H9 (cell line): Measurements from ENCODE around the gene RASSF3. TPM values are rescaled to one million over a fixed set of nuclear protein-coding genes. Genes with fewer than 3 reads are reported as not detected.

Source experiments
- DNase-seq: peaks from one replicate; pipeline ENCODE4 v3.0.0-alpha.2; 2017
- H2AFZ ChIP-seq: one replicate; pipeline ENCODE4 v1.6.1; 2013; ENCODE audit warnings: mild to moderate bottlenecking, low read length, control low read depth, moderate library complexity
- H2AK5ac ChIP-seq: 2 replicates; pipeline ENCODE4 v1.6.1; 2013; ENCODE audit warnings: low read length, control low read depth, mixed read lengths; ENCODE audit not compliant: insufficient read length
- H2BK120ac ChIP-seq: one replicate; pipeline ENCODE4 v1.6.1; 2013; ENCODE audit warnings: low read depth, mild to moderate bottlenecking, low read length, control low read depth, inconsistent platforms; ENCODE audit not compliant: poor library complexity, severe bottlenecking
- H2BK12ac ChIP-seq: 2 replicates; pipeline ENCODE4 v1.6.1; 2013; ENCODE audit warnings: low read length, control low read depth, mixed read lengths, low read depth; ENCODE audit not compliant: insufficient read length
- H2BK15ac ChIP-seq: 2 replicates; pipeline ENCODE4 v1.6.1; 2013; ENCODE audit warnings: low read depth, low read length, control low read depth
- H2BK20ac ChIP-seq: one replicate; pipeline ENCODE4 v1.6.1; 2013; ENCODE audit warnings: low read depth, mild to moderate bottlenecking, low read length, control low read depth, inconsistent platforms; ENCODE audit not compliant: poor library complexity, severe bottlenecking
- H2BK5ac ChIP-seq: 2 replicates; pipeline ENCODE4 v1.6.1; 2013; ENCODE audit warnings: low read length, control low read depth, mixed read lengths; ENCODE audit not compliant: insufficient read length
- H3K14ac ChIP-seq: 2 replicates; pipeline ENCODE4 v1.6.1; 2013; ENCODE audit warnings: low read length, control low read depth; ENCODE audit not compliant: insufficient read depth
- H3K18ac ChIP-seq: 2 replicates; pipeline ENCODE4 v1.6.1; 2013; ENCODE audit warnings: low read depth, mild to moderate bottlenecking, mixed read lengths, low read length, control low read depth; ENCODE audit not compliant: insufficient read length
- H3K23ac ChIP-seq: 2 replicates; pipeline ENCODE4 v1.6.1; 2013; ENCODE audit warnings: low read length, control low read depth, mixed read lengths, low read depth; ENCODE audit not compliant: insufficient read length
- H3K23me2 ChIP-seq: 2 replicates; pipeline ENCODE4 v1.6.1; 2013; ENCODE audit warnings: low read depth, mild to moderate bottlenecking, mixed read lengths, low read length, control low read depth; ENCODE audit not compliant: insufficient read length, poor library complexity, severe bottlenecking
- H3K27ac ChIP-seq: 2 replicates; pipeline ENCODE4 v1.5.1; 2013; ENCODE audit warnings: low read length, control low read depth, mixed read lengths, low read depth; ENCODE audit not compliant: insufficient read length
- H3K27me3 ChIP-seq: 2 replicates; pipeline ENCODE4 v1.6.1; 2013; ENCODE audit warnings: low read length, control low read depth, inconsistent platforms; ENCODE audit not compliant: insufficient read depth
- H3K4ac ChIP-seq: 2 replicates; pipeline ENCODE4 v1.6.1; 2013; ENCODE audit warnings: low read depth, mild to moderate bottlenecking, control low read depth, inconsistent platforms, low read length, moderate library complexity
- H3K4me1 ChIP-seq: 2 replicates; pipeline ENCODE4 v1.6.1; 2013; ENCODE audit warnings: low read length, control low read depth, inconsistent platforms; ENCODE audit not compliant: insufficient read depth
- H3K4me2 ChIP-seq: 2 replicates; pipeline ENCODE4 v1.6.1; 2013; ENCODE audit warnings: low read length, control low read depth, mixed read lengths; ENCODE audit not compliant: insufficient read length, insufficient read depth
- H3K56ac ChIP-seq: 2 replicates; pipeline ENCODE4 v1.6.1; 2013; ENCODE audit warnings: low read depth, mild to moderate bottlenecking, mixed read lengths, low read length, control low read depth; ENCODE audit not compliant: insufficient read length
- H3K79me1 ChIP-seq: 2 replicates; pipeline ENCODE4 v1.6.1; 2013; ENCODE audit warnings: low read depth, mild to moderate bottlenecking, moderate library complexity, low read length, control low read depth, inconsistent platforms; ENCODE audit not compliant: insufficient read depth, poor library complexity, severe bottlenecking
- H3K79me2 ChIP-seq: 2 replicates; pipeline ENCODE4 v1.6.1; 2013; ENCODE audit warnings: low read length, control low read depth, inconsistent platforms; ENCODE audit not compliant: insufficient read depth
- H3K9ac ChIP-seq: 2 replicates; pipeline ENCODE4 v1.6.1; 2013; ENCODE audit warnings: low read length, control low read depth, mixed read lengths; ENCODE audit not compliant: insufficient read length; ENCODE audit errors: extremely low read depth
- H3K9me3 ChIP-seq: one replicate; pipeline ENCODE4 v1.6.1; 2013; ENCODE audit warnings: low read depth, low read length, inconsistent platforms; ENCODE audit not compliant: control insufficient read depth
- H3T11ph ChIP-seq: one replicate; pipeline ENCODE4 v1.6.1; 2013; ENCODE audit warnings: mild to moderate bottlenecking, low read length, control low read depth, inconsistent platforms
- H4K20me1 ChIP-seq: one replicate; pipeline ENCODE4 v1.6.1; 2013; ENCODE audit not compliant: control insufficient read depth, insufficient read length, insufficient read depth
- H4K5ac ChIP-seq: 2 replicates; pipeline ENCODE4 v1.6.1; 2013; ENCODE audit warnings: low read depth, mild to moderate bottlenecking, mixed read lengths, low read length, control low read depth; ENCODE audit not compliant: insufficient read length
- H4K8ac ChIP-seq: replicated peaks from 2 replicates; pipeline ENCODE4 v1.6.1; 2013; ENCODE audit warnings: low read length, control low read depth, mixed read lengths, low read depth; ENCODE audit not compliant: insufficient read length
- H4K91ac ChIP-seq: 2 replicates; pipeline ENCODE4 v1.6.1; 2013; ENCODE audit warnings: low read depth, mild to moderate bottlenecking, moderate library complexity, mixed read lengths, low read length, control low read depth; ENCODE audit not compliant: insufficient read length
- H3K27ac Mint-ChIP-seq, 3 experiments: 2 replicates in 2 of 3; 3 replicates in 1 of 3; pipeline ENCODE4 v1.8.0; 2020 to 2021; ENCODE audit warnings: mixed read lengths in 3 of 3, mild to moderate bottlenecking in 1 of 3, moderate library complexity in 1 of 3
- H3K27me3 Mint-ChIP-seq: 2 replicates; pipeline ENCODE4 v1.8.0; 2021; ENCODE audit warnings: low read depth, mild to moderate bottlenecking, moderate library complexity, mixed read lengths
- H3K36me3 Mint-ChIP-seq, 3 experiments: 2 replicates in 2 of 3; 3 replicates in 1 of 3; pipeline ENCODE4 v1.8.0; 2020 to 2021; ENCODE audit warnings: low read depth in 3 of 3, mixed read lengths in 3 of 3; ENCODE audit not compliant: insufficient read depth in 1 of 3
- H3K4me1 Mint-ChIP-seq, 2 experiments: 2 replicates each; pipeline ENCODE4 v1.8.0; 2020; ENCODE audit warnings: mixed read lengths in 2 of 2
- H3K4me3 Mint-ChIP-seq, 2 experiments: 2 replicates in 1 of 2; 3 replicates in 1 of 2; pipeline ENCODE4 v1.8.0; 2020 to 2021; ENCODE audit warnings: mild to moderate bottlenecking in 2 of 2, mixed read lengths in 2 of 2, moderate library complexity in 1 of 2
- H3K9me3 Mint-ChIP-seq, 2 experiments: 2 replicates in 1 of 2; 3 replicates in 1 of 2; pipeline ENCODE4 v1.8.0; 2020; ENCODE audit warnings: mild to moderate bottlenecking in 2 of 2, mixed read lengths in 2 of 2, moderate library complexity in 1 of 2
- CTCF ChIP-seq: fragments of 200-600 bp; sonication (generic); conservative IDR thresholded peaks from 3 replicates; pipeline ENCODE4 v1.8.0; 2021; ENCODE audit warnings: antibody characterized with exemption, mild to moderate bottlenecking
- WGBS: extraction: QIAGEN DNeasy Blood & Tissue Kit; methylation state at CpG from one replicate; pipeline ENCODE4 v1.1.7; 2013; ENCODE audit warnings: missing lambda C conversion rate, low lambda C conversion rate, mixed read lengths; ENCODE audit not compliant: insufficient read length; ENCODE audit errors: extremely low coverage; 5-methylcytosine and 5-hydroxymethylcytosine counted together
- total RNA-seq: library from RNA; stranded (reverse); gene quantifications from 2 replicates; pipeline ENCODE4 v1.2.1, GENCODE V29; 2021

Gene RASSF3
- total RNA-seq, 1 experiment from 2014 or later, result 45.1 TPM

- no peak overlapping the region for H3K56ac ChIP-seq
- H3K4me1 ChIP-seq, result no peaks in the 10 kb centered on the region
- no peak for DNase-seq
- no peak overlapping the region for H3K9ac ChIP-seq
- H3K18ac ChIP-seq, result no peak overlapping the region
- Mint-ChIP-seq H3K4me3 (no peak overlapping the region), H3K27me3 (no peaks in the 10 kb centered on the region), H3K36me3 (peaks cover 3 to 32% (median 24%) of the 10 kb centered on the region in 3 experiments), H3K27ac (no peak overlapping the region), H3K4me1 (no peaks in the 10 kb centered on the region), H3K9me3 (no peaks in the 10 kb centered on the region)
- H2AK5ac ChIP-seq, result no peak overlapping the region
- H2BK15ac ChIP-seq, result no peak overlapping the region
- H2BK12ac ChIP-seq, result no peak overlapping the region
- H4K91ac ChIP-seq, result no peak overlapping the region
- H3K27ac ChIP-seq, result no peak overlapping the region
- H2BK20ac ChIP-seq, result no peak overlapping the region
- H3K23me2 ChIP-seq, result no peaks in the 10 kb centered on the region
- no peak overlapping the region for H3K14ac ChIP-seq
- H4K20me1 ChIP-seq, result no peaks in the 10 kb centered on the region
- no peak overlapping the region for H4K5ac ChIP-seq
- no peak overlapping the region for H4K8ac ChIP-seq
- no peaks in the 10 kb centered on the region for H3K27me3 ChIP-seq
- no peak overlapping the region for H2BK120ac ChIP-seq
- H3K23ac ChIP-seq, result no peak overlapping the region
- no CpG with 5 or more reads among the region's 2 CpGs for WGBS
- no peak overlapping the region for H3K4ac ChIP-seq
- no peak overlapping the region for H2AFZ ChIP-seq
- no peak overlapping the region for H3T11ph ChIP-seq
- TF ChIP-seq CTCF, result no peak
- no peaks in the 10 kb centered on the region for H3K79me1 ChIP-seq
- no peaks in the 10 kb centered on the region for H3K9me3 ChIP-seq
- H3K4me2 ChIP-seq, result no peak overlapping the region
- H2BK5ac ChIP-seq, result no peak overlapping the region
- no peaks in the 10 kb centered on the region for H3K79me2 ChIP-seq
Measured at GRCh38 chr12:64729909-64730587, 119.8 kb downstream of the RASSF3 start.
